Peyer's patch (tissue), 4 donors: ENCODE results near the gene MPG. TPM values are rescaled to one million over a fixed set of nuclear protein-coding genes. Genes with fewer than 3 reads are reported as not detected.

ENCODE experiments used
- DNase-seq, 3 donors: peaks; one replicate each; pipeline ENCODE4 v3.0.0-alpha.2; 2017 to 2019
- H3K27ac ChIP-seq, 4 donors: fragments of 200-600 bp; sonication (generic); one replicate each; pipeline ENCODE4 v1.5.1; 2016 to 2019
- H3K27me3 ChIP-seq, 2 donors: fragments of 200-600 bp; sonication (generic); one replicate each; pipeline ENCODE4 v1.5.1; 2019
- H3K36me3 ChIP-seq, 3 donors: fragments of 200-600 bp; sonication (generic); one replicate each; pipeline ENCODE4 v1.5.1; 2016 to 2019
- H3K4me1 ChIP-seq, 4 donors: fragments of 200-600 bp; sonication (generic); one replicate each; pipeline ENCODE4 v1.5.1; 2016 to 2019
- H3K4me3 ChIP-seq, 4 donors: fragments of 200-600 bp; sonication (generic); 1 replicate in 3 of 4; 2 replicates in 1 of 4; pipeline ENCODE4 v1.5.1; 2016 to 2019; ENCODE audit warnings: mild to moderate bottlenecking in 1 of 4
- H3K9me3 ChIP-seq, 4 donors: fragments of 200-600 bp; sonication (generic); one replicate each; pipeline ENCODE4 v1.5.1; 2016 to 2019; ENCODE audit warnings: mild to moderate bottlenecking in 1 of 4
- CTCF ChIP-seq, 6 experiments: fragments of 450-650 bp in 4 of 6; fragments of 200-600 bp in 2 of 6; sonication (generic) in 1 of 6; IDR thresholded peaks; one replicate each; pipeline ENCODE4 v1.5.1; 2017 to 2019; ENCODE audit warnings: antibody characterized with exemption in 6 of 6, mild to moderate bottlenecking in 3 of 6, moderate library complexity in 1 of 6
- POLR2A ChIP-seq, 2 donors: fragments of 450-650 bp; IDR thresholded peaks; one replicate each; pipeline ENCODE4 v1.5.1; 2017; ENCODE audit warnings: antibody characterized with exemption in 2 of 2, mild to moderate bottlenecking in 2 of 2, moderate library complexity in 2 of 2
- small RNA-seq, 2 donors: library from RNA; depleted of rRNA; stranded (forward); fragments of <200 nt; gene quantifications; one replicate each; pipeline ENCODE3, GENCODE V24; 2016
- total RNA-seq, 4 donors: library from RNA; depleted of rRNA; stranded (reverse); fragments of >200 nt; gene quantifications; one replicate each; pipeline ENCODE4 v1.1.0, GENCODE V29; 2016

The MPG gene
- total RNA-seq, 4 donors from 2014 or later = 21.5 to 63.4 (median 44.7) TPM

GRCh38 chr16:130533-131173 is 52.6 kb downstream of the MPG start:
- Histone ChIP-seq H3K27me3 (no peaks in the 10 kb centered on the region), H3K9me3 (no peaks in the 10 kb centered on the region), H3K4me1 (no peaks in the 10 kb centered on the region), H3K27ac (no peak overlapping the region), H3K36me3 (no peaks in the 10 kb centered on the region), H3K4me3 (no peak overlapping the region)
- DNase-seq = no peak
- no peak for TF ChIP-seq CTCF (IDR thresholded peaks at IDR 0.05)
- TF ChIP-seq POLR2A (IDR thresholded peaks at IDR 0.05) = no peak

GRCh38 chr16:132120-132519 is 54.1 kb downstream of the MPG start:
- H3K4me3 ChIP-seq = no peak overlapping the region
- TF ChIP-seq CTCF (IDR thresholded peaks at IDR 0.05) = no peak
- no peak for TF ChIP-seq POLR2A (IDR thresholded peaks at IDR 0.05)
- no peaks in the 10 kb centered on the region for H3K27me3 ChIP-seq
- no peak overlapping the region for H3K27ac ChIP-seq
- no peak for DNase-seq
- no peaks in the 10 kb centered on the region for H3K9me3 ChIP-seq
- H3K4me1 ChIP-seq = peaks cover 0 to 2% (median 0%) of the 10 kb centered on the region in 4 donors
- H3K36me3 ChIP-seq = no peaks in the 10 kb centered on the region

GRCh38 chr16:133716-134115 is 55.7 kb downstream of the MPG start:
- Histone ChIP-seq H3K4me3 (no peak overlapping the region), H3K36me3 (no peaks in the 10 kb centered on the region), H3K4me1 (peaks cover 0 to 8% (median 3%) of the 10 kb centered on the region in 4 donors), H3K27ac (no peak overlapping the region), H3K27me3 (no peaks in the 10 kb centered on the region), H3K9me3 (no peaks in the 10 kb centered on the region)
- TF ChIP-seq CTCF (IDR thresholded peaks at IDR 0.05) (no peak), POLR2A (IDR thresholded peaks at IDR 0.05) (no peak)
- DNase-seq = no peak

Small RNA genes within 50 kb of the gene (small RNA-seq; reads per million reads assigned to genes)
- 0 reads per million in 2 donors for gene Z69720.2

Other genes starting within 250 kb of the MPG start
- 1 to 10 TPM; 2.5 to 6.3 (median 3.3) TPM for gene POLR3K, start 24.6 kb upstream of the MPG start, total RNA-seq
- 10 to 100 TPM in 3 of 4 donors, 1 to 10 TPM in 1; 8.7 to 17.6 (median 14.4) TPM for gene SNRNP25, start 24.4 kb upstream of the MPG start, total RNA-seq
- 10 to 100 TPM; 19.4 to 58.6 (median 41.1) TPM for gene RHBDF1, start 5.6 kb upstream of the MPG start, total RNA-seq
- 10 to 100 TPM; 13.8 to 47.9 (median 28.3) TPM for gene NPRL3, start 60.4 kb downstream of the MPG start, total RNA-seq
- not detected for gene HBZ, start 74.4 kb downstream of the MPG start, total RNA-seq
- not detected for gene HBM, start 87.8 kb downstream of the MPG start, total RNA-seq
- gene HBA2, start 94.7 kb downstream of the MPG start, total RNA-seq = 1 to 10 TPM in 1 of 4 donors, not detected in 3; 9.1 TPM
- not detected for gene HBA1, start 98.5 kb downstream of the MPG start, total RNA-seq
- not detected for gene HBQ1, start 102.2 kb downstream of the MPG start, total RNA-seq
- gene LUC7L, start 151.2 kb downstream of the MPG start, total RNA-seq = 100 to 1,000 TPM in 3 of 4 donors, 10 to 100 TPM in 1; 87.6 to 440 (median 156) TPM
- gene FAM234A, start 156.6 kb downstream of the MPG start, total RNA-seq = 100 to 1,000 TPM; 108 to 223 (median 166) TPM
- 10 to 100 TPM in 3 of 4 donors, 1 to 10 TPM in 1; 6.1 to 16.5 (median 11.4) TPM for gene RGS11, start 197.7 kb downstream of the MPG start, total RNA-seq
- gene ARHGDIG, start 202.4 kb downstream of the MPG start, total RNA-seq = 100 to 1,000 TPM in 1 of 4 donors, 10 to 100 TPM in 1, 1 to 10 TPM in 1, not detected in 1; 3.7 to 112 (median 67.5) TPM
- gene PDIA2, start 204.9 kb downstream of the MPG start, total RNA-seq = 10 to 100 TPM in 2 of 4 donors, 1 to 10 TPM in 2; 1.7 to 29.2 (median 11.1) TPM